ENCODE data around the gene CAST. TPM values are rescaled to one million over a fixed set of nuclear protein-coding genes. Genes with fewer than 3 reads are reported as not detected.

CAST gene
- total RNA-seq, 4 donors from 2014 or later = 292 to 347 (median 320) TPM

- H3K4me1 ChIP-seq = peaks cover 2 to 67% (median 7%) of the 10 kb centered on the region in 3 donors
- H3K36me3 ChIP-seq = peaks cover 0 to 17% of the 10 kb centered on the region in 2 donors
- ATAC-seq = peak; percentile 97
- 0% methylated on average over 23 of the region's 70 CpGs; no CpG with 5 or more reads in 1 of the 2 donors for WGBS, 2 donors (ENCODE audit: low coverage in 1 of 2)
- H3K27ac ChIP-seq = peak overlapping the region; percentile 54 to 93 (median 92)
- peak overlapping the region; percentile 38 to 64 for H3K4me3 ChIP-seq
- TF ChIP-seq POLR2AphosphoS5 (IDR thresholded peaks at IDR 0.05) (peak; percentile 90), POLR2A (IDR thresholded peaks at IDR 0.05) (peak; percentile 66 to 70), EP300 (IDR thresholded peaks at IDR 0.05) (peak; percentile 17), CTCF (IDR thresholded peaks at IDR 0.05) (peak in 1 of 4 experiments; percentile 12)
- H3K27me3 ChIP-seq = no peaks in the 10 kb centered on the region
- H3K9me3 ChIP-seq = no peaks in the 10 kb centered on the region
Observed at GRCh38 chr5:96702503-96703383, 40.6 kb downstream of the CAST start.

- peak overlapping the region; percentile 54 to 93 (median 92) for H3K27ac ChIP-seq
- peaks cover 0 to 10% of the 10 kb centered on the region in 2 donors for H3K36me3 ChIP-seq
- no peaks in the 10 kb centered on the region for H3K9me3 ChIP-seq
- TF ChIP-seq POLR2AphosphoS5 (IDR thresholded peaks at IDR 0.05) = no peak
- TF ChIP-seq EP300 (IDR thresholded peaks at IDR 0.05) = no peak
- no peak for TF ChIP-seq POLR2A (IDR thresholded peaks at IDR 0.05)
- TF ChIP-seq CTCF (IDR thresholded peaks at IDR 0.05) = no peak
- H3K4me3 ChIP-seq = peak overlapping the region; percentile 38 to 64
- WGBS, 2 donors (ENCODE audit: low coverage in 1 of 2) = 13 to 59% methylated on average over 2 to 3 of the region's 7 CpGs
- H3K4me1 ChIP-seq = peaks cover 2 to 74% (median 7%) of the 10 kb centered on the region in 3 donors
- ATAC-seq = no peak
- H3K27me3 ChIP-seq = no peaks in the 10 kb centered on the region
Observed at GRCh38 chr5:96703384-96703920, 41.3 kb downstream of the CAST start.

GRCh38 chr5:96703995-96704394 is 41.8 kb downstream of the CAST start:
- H3K27me3 ChIP-seq = no peaks in the 10 kb centered on the region
- H3K27ac ChIP-seq = peak overlapping the region; percentile 54 to 93 (median 92)
- ATAC-seq = no peak
- H3K36me3 ChIP-seq = peaks cover 0 to 9% of the 10 kb centered on the region in 2 donors
- H3K4me3 ChIP-seq = peak overlapping the region in 1 of 2 donors; percentile 64
- WGBS, 2 donors (ENCODE audit: low coverage in 1 of 2) = 19 to 22% methylated on average over 4 of the region's 4 CpGs
- TF ChIP-seq POLR2A (IDR thresholded peaks at IDR 0.05) = no peak
- TF ChIP-seq POLR2AphosphoS5 (IDR thresholded peaks at IDR 0.05) = no peak
- no peak for TF ChIP-seq EP300 (IDR thresholded peaks at IDR 0.05)
- TF ChIP-seq CTCF (IDR thresholded peaks at IDR 0.05) = no peak
- H3K9me3 ChIP-seq = no peaks in the 10 kb centered on the region
- peaks cover 5 to 80% (median 9%) of the 10 kb centered on the region in 3 donors for H3K4me1 ChIP-seq

- no peak for TF ChIP-seq CTCF (IDR thresholded peaks at IDR 0.05)
- no peak for TF ChIP-seq POLR2AphosphoS5 (IDR thresholded peaks at IDR 0.05)
- TF ChIP-seq EP300 (IDR thresholded peaks at IDR 0.05) = no peak
- no peak for TF ChIP-seq POLR2A (IDR thresholded peaks at IDR 0.05)
- no peaks in the 10 kb centered on the region for H3K36me3 ChIP-seq
- H3K4me1 ChIP-seq = peaks cover 6 to 82% (median 11%) of the 10 kb centered on the region in 3 donors
- WGBS, 2 donors (ENCODE audit: low coverage in 1 of 2) = 88 to 89% methylated on average over 5 of the region's 5 CpGs
- no peak for ATAC-seq
- no peaks in the 10 kb centered on the region for H3K9me3 ChIP-seq
- H3K27me3 ChIP-seq = no peaks in the 10 kb centered on the region
- H3K27ac ChIP-seq = no peak overlapping the region
- H3K4me3 ChIP-seq = no peak overlapping the region
Observed at GRCh38 chr5:96706433-96707111, 44.4 kb downstream of the CAST start.
